CD4-positive, alpha-beta memory T cell (primary cell): Measurements from ENCODE around the gene MARCHF3. TPM values are rescaled to one million over a fixed set of nuclear protein-coding genes. Genes with fewer than 3 reads are reported as not detected.
"Not testable (repeated sequence)": the region's sequence is repeated elsewhere in the genome, so short reads cannot be mapped to it uniquely, and the experiment has no call there.

Experiments used
- CTCF ChIA-PET: fragments of 350-600 bp; sonication (Branson Sonifier 250); formaldehyde crosslinking; loops from one replicate; lab custom pipeline; 2021; ENCODE audit warnings: inconsistent platforms; ENCODE audit not compliant: partially characterized antibody; lab: Charles Lee
- POLR2A ChIA-PET: fragments of 350-600 bp; sonication (Branson Sonifier 250); formaldehyde crosslinking; loops from one replicate; lab custom pipeline; 2021; ENCODE audit not compliant: partially characterized antibody; lab: Charles Lee
- DNase-seq, 5 donors: peaks; one replicate each; pipeline versions ENCODE4 v3.0.0 to v3.0.0-alpha.2; 2020 to 2022; ENCODE audit warnings: mixed read lengths in 1 of 5
- H3K27ac ChIP-seq: one replicate; pipeline ENCODE4 v1.7.0; 2013; ENCODE audit warnings: low read depth, low read length
- H3K27me3 ChIP-seq: 2 replicates; pipeline ENCODE4 v1.7.0; 2013; ENCODE audit warnings: mild to moderate bottlenecking, low read length, moderate library complexity; ENCODE audit not compliant: insufficient read depth
- H3K36me3 ChIP-seq: 2 replicates; pipeline ENCODE4 v1.7.0; 2013; ENCODE audit warnings: mild to moderate bottlenecking, low read length, moderate library complexity; ENCODE audit not compliant: insufficient read depth
- H3K4me1 ChIP-seq: 2 replicates; pipeline ENCODE4 v1.7.0; 2013; ENCODE audit warnings: mild to moderate bottlenecking, low read length, moderate library complexity; ENCODE audit not compliant: insufficient read depth
- H3K4me3 ChIP-seq, 2 donors: one replicate each; pipeline ENCODE4 v1.7.0; 2013; ENCODE audit warnings: low read length in 2 of 2, mild to moderate bottlenecking in 1 of 2
- H3K9me3 ChIP-seq, 2 donors: one replicate each; pipeline ENCODE4 v1.7.0; 2013; ENCODE audit warnings: low read length in 2 of 2, control low read depth in 1 of 2; ENCODE audit not compliant: control insufficient read depth in 1 of 2
- H3K27ac Mint-ChIP-seq, 7 donors: one replicate each; pipeline ENCODE4 v1.8.0; 2020 to 2021; ENCODE audit warnings: mixed read lengths in 7 of 7, mild to moderate bottlenecking in 6 of 7, inconsistent platforms in 3 of 7, moderate library complexity in 3 of 7
- H3K27me3 Mint-ChIP-seq, 2 donors: one replicate each; pipeline ENCODE4 v1.8.0; 2020 to 2021; ENCODE audit warnings: mixed read lengths in 2 of 2
- H3K36me3 Mint-ChIP-seq, 2 donors: one replicate each; pipeline ENCODE4 v1.8.0; 2020 to 2021; ENCODE audit warnings: mixed read lengths in 2 of 2, inconsistent platforms in 1 of 2, mild to moderate bottlenecking in 1 of 2
- H3K4me1 Mint-ChIP-seq, 4 donors: one replicate each; pipeline ENCODE4 v1.8.0; 2020 to 2021; ENCODE audit warnings: mixed read lengths in 4 of 4, mild to moderate bottlenecking in 1 of 4
- H3K4me3 Mint-ChIP-seq, 8 donors: one replicate each; pipeline ENCODE4 v1.8.0; 2020 to 2021; ENCODE audit warnings: mixed read lengths in 8 of 8, mild to moderate bottlenecking in 7 of 8, moderate library complexity in 6 of 8, inconsistent platforms in 3 of 8
- H3K9me3 Mint-ChIP-seq, 8 donors: one replicate each; pipeline ENCODE4 v1.8.0; 2020 to 2021; ENCODE audit warnings: mixed read lengths in 8 of 8, mild to moderate bottlenecking in 5 of 8, inconsistent platforms in 3 of 8, moderate library complexity in 1 of 8
- intact Hi-C: fragments of 100-400 bp; cut with micrococcal nuclease; formaldehyde crosslinking; loops from one replicate; pipeline ENCODE4 v1.15.1; 2023
- polyA plus RNA-seq, 2 donors: library from polyadenylated mRNA; unstranded; fragments of 300-500 nt; fragmentation: Illumina TruSeq; gene quantifications; one replicate each; pipeline ENCODE4 v1.2.3, GENCODE V29; 2021
- total RNA-seq, 2 experiments: library from RNA; stranded (reverse); gene quantifications; one replicate each; pipeline ENCODE4 v1.2.3, GENCODE V29; 2021

MARCHF3 gene
- total and polyA plus RNA-seq, 4 experiments from 2014 or later = 3.2 to 7.5 (median 4.4) TPM

DNA sequence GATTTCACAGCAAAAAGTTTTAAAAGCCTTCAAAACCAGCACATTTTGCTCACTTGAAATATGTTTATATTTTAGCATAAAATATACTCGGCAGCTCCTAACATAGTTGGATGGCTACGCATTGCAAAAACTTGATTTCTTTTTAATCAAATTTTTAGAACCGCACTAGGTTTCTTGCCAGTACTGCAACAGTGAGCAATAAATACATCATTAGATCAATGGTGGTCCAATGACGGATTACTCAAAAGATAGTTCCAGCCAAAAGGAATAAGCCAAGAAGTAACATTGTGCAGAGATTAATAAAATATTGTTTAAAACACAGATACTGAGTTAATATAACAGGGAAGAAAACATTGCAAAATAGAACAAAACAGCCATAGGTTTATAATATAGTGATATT is 5.5 kb downstream of the MARCHF3 start:
- Histone ChIP-seq H3K27me3 (no peaks in the 10 kb centered on the region), H3K9me3 (no peaks in the 10 kb centered on the region), H3K4me1 (peaks cover 8% of the 10 kb centered on the region), H3K27ac (no peak overlapping the region), H3K4me3 (no peak overlapping the region), H3K36me3 (no peaks in the 10 kb centered on the region)
- DNase-seq = no peak
- intact Hi-C loops = loop anchor here (5.0 kb wide), 1 partner anchor 348 kb away; no protein-coding TSS in a partner anchor
- Mint-ChIP-seq H3K27ac (no peak overlapping the region), H3K4me1 (peaks cover 0 to 10% (median 3%) of the 10 kb centered on the region in 4 donors), H3K9me3 (no peaks in the 10 kb centered on the region), H3K4me3 (no peak overlapping the region), H3K36me3 (no peaks in the 10 kb centered on the region), H3K27me3 (peaks cover 0 to 8% of the 10 kb centered on the region in 2 donors)
- POLR2A ChIA-PET = no interaction called here
- CTCF ChIA-PET = interaction anchor here (0.8 to 1.2 kb wide), 2 partner anchors 48 to 367 kb away, joined by 3 to 4 read pairs; partner anchors contain the start of gene C5orf63

GRCh38 chr5:127023552-127024191 is 6.7 kb downstream of the MARCHF3 start:
- POLR2A ChIA-PET, H3K4me3 ChIP-seq, H3K27ac ChIP-seq, H3K27me3 ChIP-seq, DNase-seq, H3K9me3 Mint-ChIP-seq, H3K27me3 Mint-ChIP-seq, H3K4me1 ChIP-seq, H3K9me3 ChIP-seq, CTCF ChIA-PET, H3K27ac Mint-ChIP-seq, H3K4me1 Mint-ChIP-seq, intact Hi-C loops, H3K36me3 ChIP-seq, H3K4me3 Mint-ChIP-seq, H3K36me3 Mint-ChIP-seq: not testable (repeated sequence)

- intact Hi-C loops = no loop called here
- no peak overlapping the region for H3K27ac ChIP-seq
- POLR2A ChIA-PET = no interaction called here
- Mint-ChIP-seq H3K27ac (no peak overlapping the region), H3K27me3 (peaks cover 0 to 1% of the 10 kb centered on the region in 2 donors), H3K4me1 (no peaks in the 10 kb centered on the region), H3K36me3 (no peaks in the 10 kb centered on the region), H3K9me3 (no peaks in the 10 kb centered on the region), H3K4me3 (no peak overlapping the region)
- no peaks in the 10 kb centered on the region for H3K4me1 ChIP-seq
- CTCF ChIA-PET = no interaction called here
- no peak for DNase-seq
- no peaks in the 10 kb centered on the region for H3K36me3 ChIP-seq
- H3K9me3 ChIP-seq = no peaks in the 10 kb centered on the region
- H3K4me3 ChIP-seq = no peak overlapping the region
- no peaks in the 10 kb centered on the region for H3K27me3 ChIP-seq
Observed at GRCh38 chr5:127022846-127023245, 7.5 kb downstream of the MARCHF3 start.

GRCh38 chr5:127019928-127020327 is 10.4 kb downstream of the MARCHF3 start:
- intact Hi-C loops = no loop called here
- Histone ChIP-seq H3K4me3 (no peak overlapping the region), H3K27ac (no peak overlapping the region), H3K27me3 (no peaks in the 10 kb centered on the region), H3K4me1 (no peaks in the 10 kb centered on the region), H3K9me3 (no peaks in the 10 kb centered on the region), H3K36me3 (no peaks in the 10 kb centered on the region)
- Mint-ChIP-seq H3K4me1 (no peaks in the 10 kb centered on the region), H3K27me3 (peaks cover 1 to 3% of the 10 kb centered on the region in 2 donors), H3K36me3 (no peaks in the 10 kb centered on the region), H3K27ac (no peak overlapping the region), H3K4me3 (no peak overlapping the region), H3K9me3 (peaks cover 0 to 2% (median 0%) of the 10 kb centered on the region in 8 donors)
- ChIA-PET CTCF (no interaction called here), POLR2A (no interaction called here)
- DNase-seq = no peak

GRCh38 chr5:127016722-127017121 is 13.6 kb downstream of the MARCHF3 start:
- not testable (repeated sequence) for H3K4me3 Mint-ChIP-seq

GRCh38 chr5:127015716-127016115 is 14.6 kb downstream of the MARCHF3 start:
- Mint-ChIP-seq H3K4me1 (peaks cover 0 to 2% (median under 1%) of the 10 kb centered on the region in 4 donors), H3K36me3 (no peaks in the 10 kb centered on the region), H3K27ac (no peak overlapping the region), H3K27me3 (peaks cover 1 to 6% of the 10 kb centered on the region in 2 donors), H3K9me3 (peaks cover 0 to 2% (median 0%) of the 10 kb centered on the region in 8 donors), H3K4me3 (no peak overlapping the region)
- no peak for DNase-seq
- ChIA-PET POLR2A (no interaction called here), CTCF (no interaction called here)
- Histone ChIP-seq H3K27me3 (no peaks in the 10 kb centered on the region), H3K9me3 (no peaks in the 10 kb centered on the region), H3K4me3 (no peak overlapping the region), H3K36me3 (no peaks in the 10 kb centered on the region), H3K27ac (no peak overlapping the region), H3K4me1 (peaks cover 11% of the 10 kb centered on the region)
- intact Hi-C loops = no loop called here

More at GRCh38 chr5:127016722-127017121, 13.6 kb downstream of the MARCHF3 start:
- H3K27me3 ChIP-seq, H3K27me3 Mint-ChIP-seq, POLR2A ChIA-PET, H3K36me3 Mint-ChIP-seq, H3K4me1 ChIP-seq, H3K4me1 Mint-ChIP-seq, intact Hi-C loops, H3K36me3 ChIP-seq, H3K27ac ChIP-seq, DNase-seq, H3K9me3 ChIP-seq, H3K4me3 ChIP-seq, H3K9me3 Mint-ChIP-seq: not testable (repeated sequence)
- CTCF ChIA-PET = interaction anchor here (0.7 kb wide), 1 partner anchor 41 kb away, joined by 3 read pairs; no protein-coding TSS in a partner anchor
- peak overlapping the region in 1 of 7 donors; percentile 50 for H3K27ac Mint-ChIP-seq

GRCh38 chr5:127014573-127014972 is 15.8 kb downstream of the MARCHF3 start:
- no peak overlapping the region for H3K4me3 ChIP-seq
- Mint-ChIP-seq H3K27ac (no peak overlapping the region), H3K27me3 (peaks cover 1 to 6% of the 10 kb centered on the region in 2 donors), H3K4me1 (peaks cover 0 to 2% (median under 1%) of the 10 kb centered on the region in 4 donors), H3K9me3 (peaks cover 0 to 2% (median 0%) of the 10 kb centered on the region in 8 donors), H3K36me3 (no peaks in the 10 kb centered on the region), H3K4me3 (no peak overlapping the region)
- peaks cover 11% of the 10 kb centered on the region for H3K4me1 ChIP-seq
- no peaks in the 10 kb centered on the region for H3K27me3 ChIP-seq
- ChIA-PET CTCF (no interaction called here), POLR2A (no interaction called here)
- DNase-seq = no peak
- no peaks in the 10 kb centered on the region for H3K9me3 ChIP-seq
- H3K36me3 ChIP-seq = no peaks in the 10 kb centered on the region
- no peak overlapping the region for H3K27ac ChIP-seq
- intact Hi-C loops = no loop called here
